KMS-11 (cell line): Measurements from ENCODE around the gene ADCYAP1.

Source experiments
- H2AFZ ChIP-seq: fragments of 200-600 bp; sonication (generic); 2 replicates; pipeline ENCODE4 v1.6.1; 2016; ENCODE audit warnings: antibody characterized with exemption, mixed run types, low read depth
- H3K27ac ChIP-seq: fragments of 200-600 bp; sonication (generic); 2 replicates; pipeline ENCODE4 v1.6.1; 2016; ENCODE audit warnings: mild to moderate bottlenecking, mixed run types
- H3K27me3 ChIP-seq: fragments of 200-600 bp; sonication (generic); 2 replicates; pipeline ENCODE4 v1.6.1; 2017; ENCODE audit warnings: mild to moderate bottlenecking, low read depth, mixed run types, moderate library complexity; ENCODE audit not compliant: insufficient read depth
- H3K36me3 ChIP-seq: fragments of 200-600 bp; sonication (generic); 2 replicates; pipeline ENCODE4 v1.6.1; 2017; ENCODE audit warnings: mild to moderate bottlenecking, mixed run types; ENCODE audit not compliant: insufficient read depth
- H3K4me1 ChIP-seq: fragments of 200-600 bp; sonication (generic); 2 replicates; pipeline ENCODE4 v1.6.1; 2016; ENCODE audit warnings: mild to moderate bottlenecking, low read depth, mixed run types; ENCODE audit not compliant: poor library complexity, severe bottlenecking
- H3K4me2 ChIP-seq: fragments of 200-600 bp; sonication (generic); 2 replicates; pipeline ENCODE4 v1.7.0; 2016; ENCODE audit warnings: mild to moderate bottlenecking, mixed run types
- H3K4me3 ChIP-seq: fragments of 200-600 bp; sonication (generic); IDR thresholded peaks from 2 replicates; pipeline ENCODE4 v1.6.1; 2017; ENCODE audit warnings: low read depth, low read length, mixed read lengths; ENCODE audit not compliant: insufficient read depth
- H3K79me2 ChIP-seq: fragments of 200-600 bp; sonication (generic); 2 replicates; pipeline ENCODE4 v1.6.1; 2016; ENCODE audit warnings: low read depth, mixed run types; ENCODE audit not compliant: insufficient read depth
- H3K9ac ChIP-seq: fragments of 200-600 bp; sonication (generic); 2 replicates; pipeline ENCODE4 v1.6.1; 2016; ENCODE audit warnings: mild to moderate bottlenecking, mixed run types
- H4K20me1 ChIP-seq: fragments of 200-600 bp; sonication (generic); 2 replicates; pipeline ENCODE4 v1.6.1; 2016; ENCODE audit warnings: mild to moderate bottlenecking, mixed run types; ENCODE audit not compliant: insufficient read depth
- TF ChIP-seq, protein P1 (sequence below): fragments of 200-600 bp; sonication (generic); conservative IDR thresholded peaks from 2 replicates; pipeline ENCODE4 v1.6.1; 2017; ENCODE audit warnings: low read depth, mild to moderate bottlenecking, antibody characterized with exemption, low read length, moderate library complexity, mixed read lengths

The ADCYAP1 gene

DNA sequence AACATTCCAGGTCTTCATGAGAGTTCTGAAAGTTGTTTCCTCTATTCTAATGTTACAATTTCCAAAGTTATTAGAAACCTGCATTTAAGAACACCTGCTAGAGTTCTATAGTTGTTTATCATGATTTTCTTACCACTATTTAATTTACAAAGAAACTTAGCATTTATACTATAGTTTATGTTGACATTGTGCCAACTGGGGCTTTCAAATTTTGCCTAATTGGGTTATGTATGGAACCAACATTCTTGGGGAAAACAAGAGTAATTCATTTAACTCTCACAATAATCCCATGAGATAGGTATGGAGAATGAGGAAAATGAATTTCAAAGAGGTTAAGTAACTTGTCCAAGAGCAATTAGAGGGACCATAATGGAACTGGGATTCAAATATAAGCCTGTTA is 28.8 kb upstream of the ADCYAP1 start:
- H3K27ac ChIP-seq, result no peak overlapping the region
- H3K36me3 ChIP-seq, result no peaks in the 10 kb centered on the region
- no peaks in the 10 kb centered on the region for H3K4me1 ChIP-seq
- no peak overlapping the region for H3K4me3 ChIP-seq
- H3K9ac ChIP-seq, result no peak overlapping the region
- no peaks in the 10 kb centered on the region for H4K20me1 ChIP-seq
- TF ChIP-seq, protein P1, sequence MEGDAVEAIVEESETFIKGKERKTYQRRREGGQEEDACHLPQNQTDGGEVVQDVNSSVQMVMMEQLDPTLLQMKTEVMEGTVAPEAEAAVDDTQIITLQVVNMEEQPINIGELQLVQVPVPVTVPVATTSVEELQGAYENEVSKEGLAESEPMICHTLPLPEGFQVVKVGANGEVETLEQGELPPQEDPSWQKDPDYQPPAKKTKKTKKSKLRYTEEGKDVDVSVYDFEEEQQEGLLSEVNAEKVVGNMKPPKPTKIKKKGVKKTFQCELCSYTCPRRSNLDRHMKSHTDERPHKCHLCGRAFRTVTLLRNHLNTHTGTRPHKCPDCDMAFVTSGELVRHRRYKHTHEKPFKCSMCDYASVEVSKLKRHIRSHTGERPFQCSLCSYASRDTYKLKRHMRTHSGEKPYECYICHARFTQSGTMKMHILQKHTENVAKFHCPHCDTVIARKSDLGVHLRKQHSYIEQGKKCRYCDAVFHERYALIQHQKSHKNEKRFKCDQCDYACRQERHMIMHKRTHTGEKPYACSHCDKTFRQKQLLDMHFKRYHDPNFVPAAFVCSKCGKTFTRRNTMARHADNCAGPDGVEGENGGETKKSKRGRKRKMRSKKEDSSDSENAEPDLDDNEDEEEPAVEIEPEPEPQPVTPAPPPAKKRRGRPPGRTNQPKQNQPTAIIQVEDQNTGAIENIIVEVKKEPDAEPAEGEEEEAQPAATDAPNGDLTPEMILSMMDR, result no peak
- no peak overlapping the region for H2AFZ ChIP-seq
- H3K79me2 ChIP-seq, result no peaks in the 10 kb centered on the region
- H3K4me2 ChIP-seq, result no peak overlapping the region
- no peaks in the 10 kb centered on the region for H3K27me3 ChIP-seq

DNA sequence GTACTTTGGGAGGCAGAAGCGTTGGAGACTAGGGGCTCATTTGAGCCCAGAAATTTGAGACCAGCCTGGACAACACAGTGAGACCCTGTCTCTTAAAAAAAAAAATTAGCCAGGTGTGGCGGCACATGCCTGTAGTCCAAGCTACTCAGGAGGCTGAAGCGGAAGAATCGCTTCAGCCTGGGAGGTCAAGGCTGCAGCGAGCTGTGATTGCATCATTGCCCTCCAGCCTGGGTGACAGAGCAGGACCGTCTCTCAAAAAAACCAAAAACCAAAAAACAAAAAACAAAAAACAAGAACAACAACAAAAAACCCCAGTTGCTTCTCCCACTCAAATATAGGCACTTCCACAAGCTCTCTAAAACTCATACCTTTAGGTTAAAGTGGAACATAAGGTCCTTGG is 27.4 kb upstream of the ADCYAP1 start:
- Histone ChIP-seq H3K36me3 (no peaks in the 10 kb centered on the region), H3K27me3 (no peaks in the 10 kb centered on the region), H2AFZ (no peak overlapping the region), H3K27ac (no peak overlapping the region), H3K9ac (no peak overlapping the region), H3K4me1 (no peaks in the 10 kb centered on the region), H3K79me2 (no peaks in the 10 kb centered on the region), H3K4me3 (no peak overlapping the region), H3K4me2 (no peak overlapping the region), H4K20me1 (no peaks in the 10 kb centered on the region)
- TF ChIP-seq, protein P1, result no peak

DNA sequence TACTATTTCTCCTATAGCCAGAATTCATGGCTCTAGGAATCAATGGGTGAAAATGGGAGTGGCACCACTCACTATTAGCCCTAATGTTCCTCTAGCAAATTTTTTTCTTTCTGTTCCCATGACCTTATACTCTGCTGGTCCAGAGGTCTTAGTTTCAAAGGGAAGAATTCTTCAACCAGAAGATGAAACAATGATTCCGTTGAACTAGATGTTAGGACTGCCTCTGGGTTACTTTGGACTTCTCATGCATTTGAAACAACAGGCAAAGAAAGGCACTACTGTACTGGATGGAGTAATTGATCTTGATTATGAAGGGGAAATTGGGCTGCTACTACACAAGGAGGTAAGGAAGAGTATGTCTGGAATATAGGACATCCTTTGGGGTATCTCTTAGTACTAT is 18.6 kb upstream of the ADCYAP1 start:
- Histone ChIP-seq H4K20me1 (no peaks in the 10 kb centered on the region), H3K4me2 (no peak overlapping the region), H3K79me2 (no peaks in the 10 kb centered on the region), H3K27me3 (no peaks in the 10 kb centered on the region), H3K4me1 (no peaks in the 10 kb centered on the region), H3K36me3 (no peaks in the 10 kb centered on the region), H2AFZ (no peak overlapping the region), H3K27ac (no peak overlapping the region), H3K9ac (no peak overlapping the region), H3K4me3 (no peak overlapping the region)
- TF ChIP-seq, protein P1, result no peak

DNA sequence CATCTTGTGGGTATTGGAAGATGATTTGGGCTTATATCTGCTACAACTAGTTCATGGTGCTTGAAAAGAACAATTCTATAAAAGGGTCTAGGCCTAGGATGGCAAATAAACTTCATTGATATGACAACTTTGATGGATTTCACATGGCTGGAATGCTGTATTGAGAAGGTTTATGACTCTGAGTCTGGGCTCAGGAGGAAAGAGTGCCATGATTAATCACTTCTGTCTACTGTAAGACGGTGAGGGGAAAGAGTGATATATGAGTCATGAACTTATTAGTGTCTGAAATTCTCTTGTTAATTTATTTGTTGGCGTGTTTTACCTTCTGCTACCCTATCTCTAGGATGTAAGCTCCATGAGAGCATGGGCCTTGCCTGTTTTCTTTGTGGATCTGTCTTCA is 17.0 kb upstream of the ADCYAP1 start:
- no peaks in the 10 kb centered on the region for H3K4me1 ChIP-seq
- H3K27me3 ChIP-seq, result no peaks in the 10 kb centered on the region
- no peak overlapping the region for H2AFZ ChIP-seq
- no peaks in the 10 kb centered on the region for H3K36me3 ChIP-seq
- H3K4me3 ChIP-seq, result no peak overlapping the region
- TF ChIP-seq, protein P1, result no peak
- H3K27ac ChIP-seq, result no peak overlapping the region
- H3K4me2 ChIP-seq, result no peak overlapping the region
- H4K20me1 ChIP-seq, result no peaks in the 10 kb centered on the region
- H3K79me2 ChIP-seq, result no peaks in the 10 kb centered on the region
- H3K9ac ChIP-seq, result no peak overlapping the region

DNA sequence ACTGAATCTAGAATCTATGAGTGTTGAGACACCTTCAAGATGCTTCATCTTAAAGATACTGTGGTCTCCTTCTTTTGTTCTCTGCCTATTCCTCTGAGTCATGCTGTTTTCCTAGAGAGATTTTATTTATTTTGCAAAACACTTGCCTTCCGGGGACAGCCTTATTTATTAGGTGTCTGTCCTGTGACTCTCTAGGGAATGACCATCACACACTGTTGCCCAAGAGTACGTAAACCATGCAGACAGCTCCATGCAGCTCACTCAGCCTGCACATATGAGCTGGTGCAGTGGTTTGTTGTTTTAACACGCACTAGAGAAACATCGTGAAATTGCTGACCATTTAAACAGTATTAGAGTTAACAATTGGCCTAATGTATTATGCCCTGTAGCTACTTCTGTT is 12.4 kb upstream of the ADCYAP1 start:
- H3K27ac ChIP-seq, result no peak overlapping the region

More for the DNA sequence above, 12.4 kb upstream of the ADCYAP1 start:
- no peak overlapping the region for H3K4me2 ChIP-seq
- H3K27me3 ChIP-seq, result no peaks in the 10 kb centered on the region
- no peaks in the 10 kb centered on the region for H3K36me3 ChIP-seq
- H3K4me3 ChIP-seq, result no peak overlapping the region
- no peaks in the 10 kb centered on the region for H3K79me2 ChIP-seq
- no peaks in the 10 kb centered on the region for H4K20me1 ChIP-seq
- H3K4me1 ChIP-seq, result no peaks in the 10 kb centered on the region
- TF ChIP-seq, protein P1, result no peak
- no peak overlapping the region for H3K9ac ChIP-seq
- H2AFZ ChIP-seq, result no peak overlapping the region
